HG03095 (cell line): Measurements from ENCODE around the gene TTC13.
"Not testable (repeated sequence)": the region's sequence is repeated elsewhere in the genome, so short reads cannot be mapped to it uniquely, and the experiment has no call there.

ENCODE experiments used
- ATAC-seq: cut with Tn5 transposase; IDR thresholded peaks from one replicate; pipeline ENCODE4 v1.9.1; 2021; ENCODE audit warnings: moderate library complexity; ENCODE audit not compliant: unreplicated experiment

Gene TTC13

GRCh38 chr1:230992100-230992774 is 13.6 kb upstream of the TTC13 start:
- no peak for ATAC-seq

- ATAC-seq: no peak
Observed at GRCh38 chr1:230987448-230987847, 8.8 kb upstream of the TTC13 start.

- no peak for ATAC-seq
Observed at GRCh38 chr1:230986976-230987375, 8.3 kb upstream of the TTC13 start.

- ATAC-seq: no peak
Observed at GRCh38 chr1:230985711-230986110, 7.0 kb upstream of the TTC13 start.

GRCh38 chr1:230984622-230985515 is 6.2 kb upstream of the TTC13 start:
- ATAC-seq: not testable (repeated sequence)

- ATAC-seq: no peak
Observed at GRCh38 chr1:230983811-230984210, 5.2 kb upstream of the TTC13 start.

- no peak for ATAC-seq
Observed at GRCh38 chr1:230982696-230983095, 4.0 kb upstream of the TTC13 start.

- no peak for ATAC-seq
Observed at GRCh38 chr1:230979952-230980351, 1.3 kb upstream of the TTC13 start.

GRCh38 chr1:230979389-230979716 is 692 bp upstream of the TTC13 start:
- ATAC-seq: no peak

- ATAC-seq: peak; percentile 3
Observed at GRCh38 chr1:230977761-230978490, 735 bp downstream of the TTC13 start.

GRCh38 chr1:230976825-230977747 is 1.6 kb downstream of the TTC13 start:
- no peak for ATAC-seq

GRCh38 chr1:230976360-230976759 is 2.3 kb downstream of the TTC13 start:
- no peak for ATAC-seq

GRCh38 chr1:230975636-230976035 is 3.0 kb downstream of the TTC13 start:
- ATAC-seq: no peak

- peak; percentile 78 for ATAC-seq
Observed at GRCh38 chr1:230972855-230973271, 5.8 kb downstream of the TTC13 start.

GRCh38 chr1:230971771-230972170 is 6.9 kb downstream of the TTC13 start:
- no peak for ATAC-seq

GRCh38 chr1:230970432-230970831 is 8.2 kb downstream of the TTC13 start:
- ATAC-seq: no peak

- ATAC-seq: no peak
Observed at GRCh38 chr1:230966358-230966873, 12.2 kb downstream of the TTC13 start.

GRCh38 chr1:230965535-230965934 is 13.1 kb downstream of the TTC13 start:
- ATAC-seq: no peak

- ATAC-seq: no peak
Observed at GRCh38 chr1:230964896-230965295, 13.8 kb downstream of the TTC13 start.

- ATAC-seq: no peak
Observed at GRCh38 chr1:230958370-230958769, 20.3 kb downstream of the TTC13 start.
